D721Med (cell line): ENCODE data around the gene CDH23.

Experiments used
- DNase-seq: peaks from one replicate; pipeline ENCODE4 v3.0.0; 2011; ENCODE audit warnings: low spot score; ENCODE audit not compliant: insufficient read length
- FAIRE-seq: peaks from 2 replicates; lab custom pipeline; 2011; peaks lifted over from hg19 to GRCh38; lab: Jason Lieb, UNC
- TF ChIP-seq, protein P1 (sequence below): IDR thresholded peaks from 2 replicates; pipeline ENCODE4 v1.5.1; 2012; ENCODE audit warnings: mild to moderate bottlenecking, control low read depth; ENCODE audit not compliant: insufficient read depth; ENCODE audit errors: missing control alignments

The CDH23 gene

GRCh38 chr10:71520042-71520441 lies 123.3 kb downstream of the CDH23 start:
- no peak for FAIRE-seq
- no peak for DNase-seq
- TF ChIP-seq, protein P1, sequence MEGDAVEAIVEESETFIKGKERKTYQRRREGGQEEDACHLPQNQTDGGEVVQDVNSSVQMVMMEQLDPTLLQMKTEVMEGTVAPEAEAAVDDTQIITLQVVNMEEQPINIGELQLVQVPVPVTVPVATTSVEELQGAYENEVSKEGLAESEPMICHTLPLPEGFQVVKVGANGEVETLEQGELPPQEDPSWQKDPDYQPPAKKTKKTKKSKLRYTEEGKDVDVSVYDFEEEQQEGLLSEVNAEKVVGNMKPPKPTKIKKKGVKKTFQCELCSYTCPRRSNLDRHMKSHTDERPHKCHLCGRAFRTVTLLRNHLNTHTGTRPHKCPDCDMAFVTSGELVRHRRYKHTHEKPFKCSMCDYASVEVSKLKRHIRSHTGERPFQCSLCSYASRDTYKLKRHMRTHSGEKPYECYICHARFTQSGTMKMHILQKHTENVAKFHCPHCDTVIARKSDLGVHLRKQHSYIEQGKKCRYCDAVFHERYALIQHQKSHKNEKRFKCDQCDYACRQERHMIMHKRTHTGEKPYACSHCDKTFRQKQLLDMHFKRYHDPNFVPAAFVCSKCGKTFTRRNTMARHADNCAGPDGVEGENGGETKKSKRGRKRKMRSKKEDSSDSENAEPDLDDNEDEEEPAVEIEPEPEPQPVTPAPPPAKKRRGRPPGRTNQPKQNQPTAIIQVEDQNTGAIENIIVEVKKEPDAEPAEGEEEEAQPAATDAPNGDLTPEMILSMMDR, result no peak

DNA sequence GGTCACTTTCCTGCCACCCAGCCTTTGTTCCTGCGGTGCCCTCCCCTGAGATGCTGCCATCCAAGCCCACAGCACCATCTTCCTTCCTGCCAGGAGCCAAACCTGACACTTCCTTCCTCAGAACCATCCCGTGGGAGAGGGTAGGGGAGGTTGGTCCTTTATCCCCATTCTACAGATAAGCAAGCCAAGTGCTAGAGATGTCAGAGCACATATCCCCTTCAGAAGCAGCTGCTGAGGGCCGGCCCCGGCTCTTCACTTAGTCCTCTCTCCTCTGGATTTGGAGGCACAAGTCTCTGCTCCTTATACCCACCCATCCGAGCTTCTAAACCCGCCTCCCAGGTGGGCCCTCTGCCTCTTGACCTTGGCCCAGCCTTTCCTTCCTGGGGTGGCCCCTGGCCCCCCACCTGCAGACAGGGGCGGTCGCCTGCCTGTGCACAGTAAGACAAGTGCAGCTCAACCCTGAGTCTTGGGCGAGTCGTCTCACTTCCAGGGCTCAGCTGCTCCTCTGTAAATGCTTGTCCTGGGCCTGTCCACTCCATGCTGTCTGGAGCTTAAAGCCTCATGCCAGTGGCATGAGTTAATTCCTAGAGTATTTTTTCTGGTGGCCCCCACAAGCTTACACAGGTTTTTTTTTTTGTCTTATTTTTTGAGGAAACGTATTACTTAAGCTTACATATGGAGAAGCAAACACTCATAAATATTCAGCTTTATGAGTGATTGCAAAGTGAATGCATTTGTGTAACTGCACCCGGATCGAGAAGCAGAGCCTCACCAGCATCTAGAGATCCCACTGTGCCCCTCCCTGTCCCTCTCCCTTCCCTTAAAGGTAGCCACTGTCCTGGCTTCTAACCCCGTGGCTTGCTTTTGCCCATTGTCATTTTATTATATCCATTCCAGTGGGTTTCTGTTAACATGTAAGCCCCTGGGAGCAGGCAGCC lies 125.1 kb downstream of the CDH23 start:
- FAIRE-seq, result no peak
- TF ChIP-seq, protein P1, result no peak
- DNase-seq, result no peak

GRCh38 chr10:71522442-71523144 lies 125.9 kb downstream of the CDH23 start:
- FAIRE-seq, result no peak
- no peak for DNase-seq
- TF ChIP-seq, protein P1, result no peak

GRCh38 chr10:71523756-71524155 lies 127.0 kb downstream of the CDH23 start:
- DNase-seq, result no peak
- TF ChIP-seq, protein P1, result no peak
- FAIRE-seq, result no peak

DNA sequence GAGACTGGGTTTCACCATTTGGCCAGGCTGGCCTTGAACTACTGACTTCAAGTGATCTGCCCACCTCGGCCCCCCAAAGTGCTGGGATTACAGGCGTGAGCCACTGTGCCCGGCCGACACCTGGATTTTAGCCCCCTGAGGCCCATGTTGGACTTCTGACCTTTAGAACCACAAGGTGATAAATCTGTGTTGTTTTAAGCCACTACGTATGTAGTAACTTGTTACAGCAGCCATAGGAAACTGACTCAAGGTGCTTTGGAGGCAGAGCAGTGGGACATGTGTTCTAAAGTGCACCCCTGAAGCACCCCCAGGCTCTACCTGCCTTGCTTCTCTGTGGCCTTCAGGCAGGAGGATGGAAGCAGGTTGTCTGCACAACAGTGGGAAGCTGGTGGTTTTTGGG lies 128.4 kb downstream of the CDH23 start:
- TF ChIP-seq, protein P1, result no peak
- DNase-seq, result no peak
- FAIRE-seq, result no peak

DNA sequence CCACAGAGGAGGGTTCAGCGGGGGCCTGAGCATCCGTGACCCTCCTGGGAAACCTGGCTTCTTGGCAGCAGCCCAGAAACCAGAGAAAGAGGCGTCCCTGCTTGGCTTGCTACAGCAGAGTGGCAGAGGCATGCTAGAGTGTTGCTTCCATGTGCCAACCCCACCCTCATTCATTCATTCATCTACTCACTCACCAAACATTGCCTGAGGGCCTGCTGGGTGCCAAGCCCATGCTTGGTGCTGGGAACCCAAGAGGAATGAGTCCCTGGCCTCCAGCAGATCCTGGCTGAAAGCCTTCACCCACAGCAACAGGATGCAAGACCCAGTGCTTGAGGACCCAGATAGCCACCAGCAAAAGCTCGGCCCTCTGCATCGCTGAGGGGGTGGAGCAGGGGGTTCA lies 129.0 kb downstream of the CDH23 start:
- no peak for DNase-seq
- TF ChIP-seq, protein P1, result no peak
- FAIRE-seq, result no peak

- TF ChIP-seq, protein P1, result no peak
- no peak for FAIRE-seq
- DNase-seq, result no peak
These were observed 129.9 kb downstream of the CDH23 start for GRCh38 chr10:71526653-71527052.
